H9 (cell line): ENCODE results near the gene BORA. TPM values are rescaled to one million over a fixed set of nuclear protein-coding genes. Genes with fewer than 3 reads are reported as not detected.

Experiments
- DNase-seq: peaks from one replicate; pipeline ENCODE4 v3.0.0-alpha.2; 2017
- H2AFZ ChIP-seq: one replicate; pipeline ENCODE4 v1.6.1; 2013; ENCODE audit warnings: mild to moderate bottlenecking, low read length, control low read depth, moderate library complexity
- H2AK5ac ChIP-seq: 2 replicates; pipeline ENCODE4 v1.6.1; 2013; ENCODE audit warnings: low read length, control low read depth, mixed read lengths; ENCODE audit not compliant: insufficient read length
- H2BK120ac ChIP-seq: one replicate; pipeline ENCODE4 v1.6.1; 2013; ENCODE audit warnings: low read depth, mild to moderate bottlenecking, low read length, control low read depth, inconsistent platforms; ENCODE audit not compliant: poor library complexity, severe bottlenecking
- H2BK12ac ChIP-seq: 2 replicates; pipeline ENCODE4 v1.6.1; 2013; ENCODE audit warnings: low read length, control low read depth, mixed read lengths, low read depth; ENCODE audit not compliant: insufficient read length
- H2BK15ac ChIP-seq: 2 replicates; pipeline ENCODE4 v1.6.1; 2013; ENCODE audit warnings: low read depth, low read length, control low read depth
- H2BK20ac ChIP-seq: one replicate; pipeline ENCODE4 v1.6.1; 2013; ENCODE audit warnings: low read depth, mild to moderate bottlenecking, low read length, control low read depth, inconsistent platforms; ENCODE audit not compliant: poor library complexity, severe bottlenecking
- H2BK5ac ChIP-seq: 2 replicates; pipeline ENCODE4 v1.6.1; 2013; ENCODE audit warnings: low read length, control low read depth, mixed read lengths; ENCODE audit not compliant: insufficient read length
- H3K14ac ChIP-seq: 2 replicates; pipeline ENCODE4 v1.6.1; 2013; ENCODE audit warnings: low read length, control low read depth; ENCODE audit not compliant: insufficient read depth
- H3K18ac ChIP-seq: 2 replicates; pipeline ENCODE4 v1.6.1; 2013; ENCODE audit warnings: low read depth, mild to moderate bottlenecking, mixed read lengths, low read length, control low read depth; ENCODE audit not compliant: insufficient read length
- H3K23ac ChIP-seq: 2 replicates; pipeline ENCODE4 v1.6.1; 2013; ENCODE audit warnings: low read length, control low read depth, mixed read lengths, low read depth; ENCODE audit not compliant: insufficient read length
- H3K23me2 ChIP-seq: 2 replicates; pipeline ENCODE4 v1.6.1; 2013; ENCODE audit warnings: low read depth, mild to moderate bottlenecking, mixed read lengths, low read length, control low read depth; ENCODE audit not compliant: insufficient read length, poor library complexity, severe bottlenecking
- H3K27ac ChIP-seq: 2 replicates; pipeline ENCODE4 v1.5.1; 2013; ENCODE audit warnings: low read length, control low read depth, mixed read lengths, low read depth; ENCODE audit not compliant: insufficient read length
- H3K27me3 ChIP-seq: 2 replicates; pipeline ENCODE4 v1.6.1; 2013; ENCODE audit warnings: low read length, control low read depth, inconsistent platforms; ENCODE audit not compliant: insufficient read depth
- H3K4ac ChIP-seq: 2 replicates; pipeline ENCODE4 v1.6.1; 2013; ENCODE audit warnings: low read depth, mild to moderate bottlenecking, control low read depth, inconsistent platforms, low read length, moderate library complexity
- H3K4me1 ChIP-seq: 2 replicates; pipeline ENCODE4 v1.6.1; 2013; ENCODE audit warnings: low read length, control low read depth, inconsistent platforms; ENCODE audit not compliant: insufficient read depth
- H3K4me2 ChIP-seq: 2 replicates; pipeline ENCODE4 v1.6.1; 2013; ENCODE audit warnings: low read length, control low read depth, mixed read lengths; ENCODE audit not compliant: insufficient read length, insufficient read depth
- H3K56ac ChIP-seq: 2 replicates; pipeline ENCODE4 v1.6.1; 2013; ENCODE audit warnings: low read depth, mild to moderate bottlenecking, mixed read lengths, low read length, control low read depth; ENCODE audit not compliant: insufficient read length
- H3K79me1 ChIP-seq: 2 replicates; pipeline ENCODE4 v1.6.1; 2013; ENCODE audit warnings: low read depth, mild to moderate bottlenecking, moderate library complexity, low read length, control low read depth, inconsistent platforms; ENCODE audit not compliant: insufficient read depth, poor library complexity, severe bottlenecking
- H3K79me2 ChIP-seq: 2 replicates; pipeline ENCODE4 v1.6.1; 2013; ENCODE audit warnings: low read length, control low read depth, inconsistent platforms; ENCODE audit not compliant: insufficient read depth
- H3K9ac ChIP-seq: 2 replicates; pipeline ENCODE4 v1.6.1; 2013; ENCODE audit warnings: low read length, control low read depth, mixed read lengths; ENCODE audit not compliant: insufficient read length; ENCODE audit errors: extremely low read depth
- H3K9me3 ChIP-seq: one replicate; pipeline ENCODE4 v1.6.1; 2013; ENCODE audit warnings: low read depth, low read length, inconsistent platforms; ENCODE audit not compliant: control insufficient read depth
- H3T11ph ChIP-seq: one replicate; pipeline ENCODE4 v1.6.1; 2013; ENCODE audit warnings: mild to moderate bottlenecking, low read length, control low read depth, inconsistent platforms
- H4K20me1 ChIP-seq: one replicate; pipeline ENCODE4 v1.6.1; 2013; ENCODE audit not compliant: control insufficient read depth, insufficient read length, insufficient read depth
- H4K5ac ChIP-seq: 2 replicates; pipeline ENCODE4 v1.6.1; 2013; ENCODE audit warnings: low read depth, mild to moderate bottlenecking, mixed read lengths, low read length, control low read depth; ENCODE audit not compliant: insufficient read length
- H4K8ac ChIP-seq: replicated peaks from 2 replicates; pipeline ENCODE4 v1.6.1; 2013; ENCODE audit warnings: low read length, control low read depth, mixed read lengths, low read depth; ENCODE audit not compliant: insufficient read length
- H4K91ac ChIP-seq: 2 replicates; pipeline ENCODE4 v1.6.1; 2013; ENCODE audit warnings: low read depth, mild to moderate bottlenecking, moderate library complexity, mixed read lengths, low read length, control low read depth; ENCODE audit not compliant: insufficient read length
- H3K27ac Mint-ChIP-seq, 3 experiments: 2 replicates in 2 of 3; 3 replicates in 1 of 3; pipeline ENCODE4 v1.8.0; 2020 to 2021; ENCODE audit warnings: mixed read lengths in 3 of 3, mild to moderate bottlenecking in 1 of 3, moderate library complexity in 1 of 3
- H3K27me3 Mint-ChIP-seq: 2 replicates; pipeline ENCODE4 v1.8.0; 2021; ENCODE audit warnings: low read depth, mild to moderate bottlenecking, moderate library complexity, mixed read lengths
- H3K36me3 Mint-ChIP-seq, 3 experiments: 2 replicates in 2 of 3; 3 replicates in 1 of 3; pipeline ENCODE4 v1.8.0; 2020 to 2021; ENCODE audit warnings: low read depth in 3 of 3, mixed read lengths in 3 of 3; ENCODE audit not compliant: insufficient read depth in 1 of 3
- H3K4me1 Mint-ChIP-seq, 2 experiments: 2 replicates each; pipeline ENCODE4 v1.8.0; 2020; ENCODE audit warnings: mixed read lengths in 2 of 2
- H3K4me3 Mint-ChIP-seq, 2 experiments: 2 replicates in 1 of 2; 3 replicates in 1 of 2; pipeline ENCODE4 v1.8.0; 2020 to 2021; ENCODE audit warnings: mild to moderate bottlenecking in 2 of 2, mixed read lengths in 2 of 2, moderate library complexity in 1 of 2
- H3K9me3 Mint-ChIP-seq, 2 experiments: 2 replicates in 1 of 2; 3 replicates in 1 of 2; pipeline ENCODE4 v1.8.0; 2020; ENCODE audit warnings: mild to moderate bottlenecking in 2 of 2, mixed read lengths in 2 of 2, moderate library complexity in 1 of 2
- CTCF ChIP-seq: fragments of 200-600 bp; sonication (generic); conservative IDR thresholded peaks from 3 replicates; pipeline ENCODE4 v1.8.0; 2021; ENCODE audit warnings: antibody characterized with exemption, mild to moderate bottlenecking
- WGBS: extraction: QIAGEN DNeasy Blood & Tissue Kit; methylation state at CpG from one replicate; pipeline ENCODE4 v1.1.7; 2013; ENCODE audit warnings: missing lambda C conversion rate, low lambda C conversion rate, mixed read lengths; ENCODE audit not compliant: insufficient read length; ENCODE audit errors: extremely low coverage; 5-methylcytosine and 5-hydroxymethylcytosine counted together
- total RNA-seq: library from RNA; stranded (reverse); gene quantifications from 2 replicates; pipeline ENCODE4 v1.2.1, GENCODE V29; 2021

The BORA gene
- total RNA-seq, 1 experiment from 2014 or later: 16.5 TPM

DNA sequence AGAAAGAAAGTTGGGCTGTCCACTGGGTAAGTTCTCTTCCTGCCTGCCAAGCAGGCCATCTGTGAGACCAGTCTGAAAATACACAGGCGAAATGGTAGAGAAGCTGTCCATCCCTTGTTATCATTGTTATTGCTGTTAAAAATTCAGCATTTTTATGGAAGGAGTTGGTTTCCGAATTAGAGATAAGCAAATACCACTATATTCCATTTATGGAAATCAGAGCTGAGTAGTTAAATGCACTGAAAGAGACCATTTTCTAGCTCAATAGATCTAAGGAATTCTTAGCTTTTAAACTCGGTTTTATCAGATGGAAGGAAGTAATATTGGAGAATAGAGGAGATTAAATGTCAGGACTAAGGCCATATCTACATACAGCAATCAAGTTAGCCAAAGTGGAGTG is 41.0 kb upstream of the BORA start:
- Histone ChIP-seq H4K8ac (no peak overlapping the region), H3K9ac (no peak overlapping the region), H3K18ac (no peak overlapping the region), H3K79me1 (no peaks in the 10 kb centered on the region), H2AK5ac (no peak overlapping the region), H4K91ac (no peak overlapping the region), H3K56ac (no peak overlapping the region), H2BK120ac (no peak overlapping the region), H3K27ac (no peak overlapping the region), H4K5ac (no peak overlapping the region), H2AFZ (no peak overlapping the region), H2BK5ac (no peak overlapping the region), H3K4me2 (no peak overlapping the region), H3K79me2 (no peaks in the 10 kb centered on the region), H3K27me3 (no peaks in the 10 kb centered on the region), H3K4ac (no peak overlapping the region), H3K23me2 (no peaks in the 10 kb centered on the region), H2BK12ac (no peak overlapping the region), H3K4me1 (no peaks in the 10 kb centered on the region), H3T11ph (no peak overlapping the region), H3K14ac (no peak overlapping the region), H2BK20ac (no peak overlapping the region), H3K23ac (no peak overlapping the region), H2BK15ac (no peak overlapping the region), H3K9me3 (no peaks in the 10 kb centered on the region), H4K20me1 (no peaks in the 10 kb centered on the region)
- WGBS: no CpG with 5 or more reads among the region's 3 CpGs
- no peak for DNase-seq
- peaks cover 0 to 5% (median 0%) of the 10 kb centered on the region in 3 experiments; a peak in 2 of 7 replicates for H3K36me3 Mint-ChIP-seq
- H3K4me3 Mint-ChIP-seq: no peak overlapping the region
- peaks cover 4 to 6% of the 10 kb centered on the region in 2 experiments; a peak in 4 of 5 replicates for H3K9me3 Mint-ChIP-seq
- no peak overlapping the region for H3K27ac Mint-ChIP-seq
- H3K27me3 Mint-ChIP-seq: no peaks in the 10 kb centered on the region
- H3K4me1 Mint-ChIP-seq: no peaks in the 10 kb centered on the region
- no peak for TF ChIP-seq CTCF
